HG03558 (cell line): ENCODE results near the gene RUVBL1.

Source experiments
- ATAC-seq: cut with Tn5 transposase; IDR thresholded peaks from one replicate; pipeline ENCODE4 v1.9.1; 2021; ENCODE audit warnings: moderate number of reproducible peaks; ENCODE audit not compliant: unreplicated experiment; ENCODE audit errors: extremely low read depth

Gene RUVBL1

DNA sequence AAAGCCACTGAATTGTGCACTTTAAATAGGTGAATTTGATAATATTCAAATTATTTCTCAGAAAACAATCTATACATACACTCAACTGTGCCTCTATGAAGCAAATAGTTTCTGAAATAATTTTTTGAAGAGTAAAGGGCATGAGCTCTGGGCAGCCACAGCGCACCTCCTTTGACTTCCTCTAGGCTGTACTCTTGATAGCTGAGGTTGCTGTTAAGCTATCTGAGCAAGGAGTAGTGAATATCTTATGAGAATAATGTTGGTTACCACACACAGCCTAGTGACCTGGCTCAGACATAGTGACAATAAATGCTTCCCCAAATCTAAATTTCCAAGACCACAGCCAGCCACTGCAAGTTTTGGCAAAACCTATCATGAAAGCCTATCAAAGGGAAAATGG, 83.0 kb downstream of the RUVBL1 start:
- no peak for ATAC-seq

DNA sequence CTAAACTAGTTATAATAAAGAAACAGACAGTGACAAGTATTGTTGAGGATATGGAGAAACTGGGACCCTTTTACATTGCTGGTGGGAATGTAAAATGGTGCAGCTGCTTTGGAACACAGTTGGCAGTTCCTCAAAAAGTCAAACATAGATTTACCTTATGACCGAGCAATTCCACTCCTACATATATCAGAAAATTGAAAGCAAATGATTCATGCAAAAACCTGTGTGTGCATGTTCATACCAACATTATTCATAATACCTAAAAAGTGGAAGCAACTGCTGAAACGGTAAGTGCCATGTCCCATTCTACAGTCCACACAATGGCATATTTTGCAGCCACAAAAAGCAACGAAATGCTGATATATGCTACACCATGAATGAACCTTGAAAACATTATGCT, 83.6 kb downstream of the RUVBL1 start:
- ATAC-seq = no peak

GRCh38 chr3:128036119-128036518, 87.5 kb downstream of the RUVBL1 start:
- ATAC-seq = no peak

GRCh38 chr3:128033102-128033501, 90.5 kb downstream of the RUVBL1 start:
- ATAC-seq = no peak
